Hematopoietic multipotent progenitor cell treated with erythropoietin and hydrocortisone succinate and interleukin-3 and kit ligand, for 6 days (in vitro differentiated cells): ENCODE data around the gene HMOX1.
"Not testable (repeated sequence)": the region's sequence is repeated elsewhere in the genome, so short reads cannot be mapped to it uniquely, and the experiment has no call there.

Experiments used
- DNase-seq: peaks from one replicate; pipeline ENCODE4 v3.0.0-alpha.2; 2015

Gene HMOX1

GRCh38 chr22:35381424-35382009 is 621 bp downstream of the HMOX1 start:
- DNase-seq = no peak

GRCh38 chr22:35383679-35384071 is 2.8 kb downstream of the HMOX1 start:
- DNase-seq = no peak

GRCh38 chr22:35384527-35384926 is 3.6 kb downstream of the HMOX1 start:
- DNase-seq = no peak

- no peak for DNase-seq
Observed at GRCh38 chr22:35384975-35385588, 4.2 kb downstream of the HMOX1 start.

GRCh38 chr22:35386670-35387288 is 5.9 kb downstream of the HMOX1 start:
- DNase-seq = peak; percentile 0

GRCh38 chr22:35390933-35391332 is 10.0 kb downstream of the HMOX1 start:
- DNase-seq = no peak

GRCh38 chr22:35392357-35392756 is 11.5 kb downstream of the HMOX1 start:
- DNase-seq = no peak

- DNase-seq = no peak
Observed at GRCh38 chr22:35393116-35394010, 12.5 kb downstream of the HMOX1 start.

- no peak for DNase-seq
Observed at GRCh38 chr22:35394011-35394312, 13.1 kb downstream of the HMOX1 start.

GRCh38 chr22:35394810-35395563 is 14.1 kb downstream of the HMOX1 start:
- no peak for DNase-seq

GRCh38 chr22:35396622-35397021 is 15.7 kb downstream of the HMOX1 start:
- not testable (repeated sequence) for DNase-seq

GRCh38 chr22:35397095-35397904 is 16.4 kb downstream of the HMOX1 start:
- DNase-seq = no peak

GRCh38 chr22:35398591-35398973 is 17.7 kb downstream of the HMOX1 start:
- DNase-seq = no peak

- peak; percentile 28 for DNase-seq
Observed at GRCh38 chr22:35399114-35399677, 18.3 kb downstream of the HMOX1 start.

- DNase-seq = peak; percentile 99
Observed at GRCh38 chr22:35399678-35400500, 19.0 kb downstream of the HMOX1 start, which contains the start of gene MCM5. Gene MCM5 (plus strand): TSS chr22:35400140. CDS start chr22:35400439, 299 bp downstream.

GRCh38 chr22:35400501-35400790 is 19.6 kb downstream of the HMOX1 start:
- DNase-seq = peak; percentile 57

GRCh38 chr22:35401863-35402262 is 21.0 kb downstream of the HMOX1 start:
- DNase-seq = no peak

- no peak for DNase-seq
Observed at GRCh38 chr22:35403356-35403755, 22.5 kb downstream of the HMOX1 start.

- no peak for DNase-seq
Observed at GRCh38 chr22:35404176-35404575, 23.3 kb downstream of the HMOX1 start.

GRCh38 chr22:35406443-35406842 is 25.5 kb downstream of the HMOX1 start:
- DNase-seq = no peak

- DNase-seq = no peak
Observed at GRCh38 chr22:35407362-35407761, 26.5 kb downstream of the HMOX1 start.
